Gastrocnemius medialis (tissue), 4 donors: ENCODE results near the gene PCDH1. TPM values are rescaled to one million over a fixed set of nuclear protein-coding genes. Genes with fewer than 3 reads are reported as not detected.

Experiments used
- ATAC-seq, 2 donors: fragments of 150-250 bp; one replicate each; pipeline ENCODE4 v1.9.1; 2016
- DNase-seq, 2 donors: peaks; one replicate each; pipeline ENCODE4 v3.0.0-alpha.2; 2019
- H3K27ac ChIP-seq, 4 donors: fragments of 200-600 bp; sonication (generic); 1 replicate in 1 of 4; 2 replicates in 3 of 4; pipeline ENCODE4 v1.5.1; 2016 to 2018; ENCODE audit warnings: mild to moderate bottlenecking in 2 of 4, moderate library complexity in 1 of 4
- H3K27me3 ChIP-seq, 3 donors: fragments of 200-600 bp; sonication (generic) in 2 of 3; 1 replicate in 1 of 3; 2 replicates in 2 of 3; pipeline versions ENCODE4 v1.5.1 to v1.6.0; 2016 to 2019; ENCODE audit warnings: mild to moderate bottlenecking in 1 of 3, moderate library complexity in 1 of 3
- H3K36me3 ChIP-seq, 2 donors: fragments of 200-600 bp; sonication (generic) in 1 of 2; one replicate each; pipeline ENCODE4 v1.5.1; 2017 to 2018
- H3K4me1 ChIP-seq, 2 donors: fragments of 200-600 bp; sonication (generic) in 1 of 2; one replicate each; pipeline ENCODE4 v1.5.1; 2016 to 2017; ENCODE audit warnings: mild to moderate bottlenecking in 2 of 2
- H3K4me3 ChIP-seq, 4 donors: fragments of 200-600 bp; sonication (generic) in 3 of 4; 1 replicate in 1 of 4; 2 replicates in 3 of 4; pipeline ENCODE4 v1.5.1; 2016 to 2019; ENCODE audit warnings: mild to moderate bottlenecking in 2 of 4
- H3K9me3 ChIP-seq, 3 donors: fragments of 200-600 bp; sonication (generic) in 2 of 3; 1 replicate in 1 of 3; 2 replicates in 2 of 3; pipeline ENCODE4 v1.5.1; 2016 to 2019
- POLR2A ChIP-seq, 2 donors: fragments of 450-650 bp; IDR thresholded peaks; one replicate each; pipeline ENCODE4 v1.6.1; 2017; ENCODE audit warnings: antibody characterized with exemption in 2 of 2, mild to moderate bottlenecking in 2 of 2, moderate library complexity in 2 of 2
- in situ Hi-C, 4 donors: fragments of 200-750 bp; cut with MboI; loops; one replicate each; pipeline versions ENCODE4 v1.15.0 to v1.8.0; 2017; ENCODE audit warnings: low sequenced_read_pairs in 4 of 4
- intact Hi-C: fragments of 100-400 bp; cut with DNase I; formaldehyde crosslinking; loops from one replicate; pipeline ENCODE4 v1.15.1; 2023; ENCODE audit warnings: low total_unique reads
- total RNA-seq, 4 donors: library from RNA; depleted of rRNA; stranded (reverse); fragments of >200 nt; gene quantifications; one replicate each; pipeline versions ENCODE4 v1.1.0 to v1.2.3, GENCODE V29; 2016
- TF ChIP-seq, protein P1 (sequence below), 5 experiments: fragments of 450-650 bp in 3 of 5; fragments of 200-600 bp in 2 of 5; sonication (generic) in 2 of 5; IDR thresholded peaks in 4 of 5; conservative IDR thresholded peaks in 1 of 5; 1 replicate in 4 of 5; 2 replicates in 1 of 5; pipeline ENCODE4 v1.5.1; 2016 to 2019; ENCODE audit warnings: antibody characterized with exemption in 5 of 5, mild to moderate bottlenecking in 3 of 5, moderate library complexity in 3 of 5

Gene PCDH1
- total RNA-seq, 4 donors from 2014 or later: 15.9 to 20.8 (median 18.1) TPM

DNA sequence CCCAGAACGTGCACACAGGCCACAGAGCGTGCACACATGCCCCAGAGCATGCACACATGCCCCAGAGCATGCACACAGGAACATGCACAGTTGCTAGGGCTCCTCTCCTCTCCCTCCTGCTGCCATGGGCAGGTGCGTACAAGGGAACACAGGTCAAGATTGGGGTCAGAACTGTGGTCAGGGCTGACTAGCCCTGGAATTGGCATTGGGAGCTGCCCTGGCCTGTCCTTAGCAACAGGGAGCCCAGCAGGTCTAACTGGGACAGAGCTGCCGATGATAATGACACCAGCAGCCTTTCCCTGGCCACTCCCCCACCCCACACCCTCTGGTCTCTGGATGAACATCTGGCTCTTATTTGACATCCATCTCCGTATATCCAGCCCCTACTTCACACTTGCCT lies 8.0 kb downstream of the PCDH1 start:
- H3K9me3 ChIP-seq: no peaks in the 10 kb centered on the region
- H3K36me3 ChIP-seq: no peaks in the 10 kb centered on the region
- in situ Hi-C loops (no loop called here), intact Hi-C loops (no loop called here)
- no peak for TF ChIP-seq POLR2A (IDR thresholded peaks at IDR 0.05)
- TF ChIP-seq, protein P1, sequence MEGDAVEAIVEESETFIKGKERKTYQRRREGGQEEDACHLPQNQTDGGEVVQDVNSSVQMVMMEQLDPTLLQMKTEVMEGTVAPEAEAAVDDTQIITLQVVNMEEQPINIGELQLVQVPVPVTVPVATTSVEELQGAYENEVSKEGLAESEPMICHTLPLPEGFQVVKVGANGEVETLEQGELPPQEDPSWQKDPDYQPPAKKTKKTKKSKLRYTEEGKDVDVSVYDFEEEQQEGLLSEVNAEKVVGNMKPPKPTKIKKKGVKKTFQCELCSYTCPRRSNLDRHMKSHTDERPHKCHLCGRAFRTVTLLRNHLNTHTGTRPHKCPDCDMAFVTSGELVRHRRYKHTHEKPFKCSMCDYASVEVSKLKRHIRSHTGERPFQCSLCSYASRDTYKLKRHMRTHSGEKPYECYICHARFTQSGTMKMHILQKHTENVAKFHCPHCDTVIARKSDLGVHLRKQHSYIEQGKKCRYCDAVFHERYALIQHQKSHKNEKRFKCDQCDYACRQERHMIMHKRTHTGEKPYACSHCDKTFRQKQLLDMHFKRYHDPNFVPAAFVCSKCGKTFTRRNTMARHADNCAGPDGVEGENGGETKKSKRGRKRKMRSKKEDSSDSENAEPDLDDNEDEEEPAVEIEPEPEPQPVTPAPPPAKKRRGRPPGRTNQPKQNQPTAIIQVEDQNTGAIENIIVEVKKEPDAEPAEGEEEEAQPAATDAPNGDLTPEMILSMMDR (IDR thresholded peaks at IDR 0.05 in 4 of 5, conservative IDR thresholded peaks at IDR 0.05 in 1 of 5): no peak
- ATAC-seq (no peak), DNase-seq (no peak)
- peaks cover 0 to 5% of the 10 kb centered on the region in 2 donors for H3K4me1 ChIP-seq
- no peak overlapping the region for H3K4me3 ChIP-seq
- peaks cover 6 to 32% (median 11%) of the 10 kb centered on the region in 3 donors for H3K27me3 ChIP-seq
- no peak overlapping the region for H3K27ac ChIP-seq

DNA sequence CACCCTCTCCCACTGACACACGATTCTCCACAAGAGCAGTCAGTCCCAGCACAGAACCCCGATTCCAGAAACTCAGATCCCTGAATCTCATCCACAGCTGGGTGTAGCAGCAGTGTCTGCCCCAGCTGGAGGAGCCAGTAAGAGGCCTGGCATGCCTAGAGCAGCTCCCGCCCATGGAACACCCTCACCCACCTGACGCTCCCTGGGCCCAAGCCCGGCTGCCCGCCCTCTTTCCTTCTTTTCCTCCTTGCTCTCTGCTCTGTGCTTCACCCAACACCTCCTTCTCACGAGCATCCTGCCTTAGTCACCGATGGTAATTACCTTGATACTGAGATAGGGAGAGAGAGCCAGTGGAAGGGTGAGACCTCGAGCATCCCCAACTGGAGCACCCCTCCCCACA lies 8.7 kb downstream of the PCDH1 start:
- intact Hi-C loops (no loop called here), in situ Hi-C loops (no loop called here)

DNA sequence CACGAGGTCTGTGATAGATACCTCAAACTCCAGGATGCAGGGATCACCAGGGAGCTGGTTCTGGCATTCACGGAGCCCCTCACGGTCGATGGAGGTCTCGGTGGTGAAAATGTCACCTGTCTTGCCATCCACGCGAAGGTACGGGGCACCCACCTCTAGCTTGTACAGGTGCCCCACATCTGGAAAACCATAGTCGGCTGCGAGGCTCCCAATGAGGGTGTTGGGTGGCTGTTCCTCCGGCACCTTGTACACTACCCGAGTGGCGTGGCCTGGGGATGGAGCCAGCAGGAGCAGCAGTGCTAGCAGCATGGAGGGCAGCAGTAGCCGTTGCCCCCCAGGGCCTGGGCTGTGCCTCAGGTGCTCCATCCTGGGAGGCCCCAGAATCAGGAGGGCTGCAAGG lies 9.2 kb downstream of the PCDH1 start:
- peaks cover 0 to 4% of the 10 kb centered on the region in 2 donors for H3K4me1 ChIP-seq
- in situ Hi-C loops (no loop called here), intact Hi-C loops (no loop called here)
- no peak overlapping the region for H3K27ac ChIP-seq
- ATAC-seq: no peak
- TF ChIP-seq, protein P1 (IDR thresholded peaks at IDR 0.05 in 4 of 5, conservative IDR thresholded peaks at IDR 0.05 in 1 of 5): no peak
- no peak for TF ChIP-seq POLR2A (IDR thresholded peaks at IDR 0.05)
- no peak overlapping the region for H3K4me3 ChIP-seq
- H3K9me3 ChIP-seq: no peaks in the 10 kb centered on the region
- no peaks in the 10 kb centered on the region for H3K36me3 ChIP-seq
- H3K27me3 ChIP-seq: peaks cover 0 to 20% (median 5%) of the 10 kb centered on the region in 3 donors
- no peak for DNase-seq

More for the DNA sequence above, 8.7 kb downstream of the PCDH1 start:
- Histone ChIP-seq H3K9me3 (no peaks in the 10 kb centered on the region), H3K27me3 (peaks cover 0 to 24% (median 5%) of the 10 kb centered on the region in 3 donors), H3K36me3 (no peaks in the 10 kb centered on the region), H3K4me1 (peaks cover 0 to 5% of the 10 kb centered on the region in 2 donors), H3K27ac (no peak overlapping the region), H3K4me3 (no peak overlapping the region)
- TF ChIP-seq, protein P1 (IDR thresholded peaks at IDR 0.05 in 4 of 5, conservative IDR thresholded peaks at IDR 0.05 in 1 of 5): no peak
- no peak for TF ChIP-seq POLR2A (IDR thresholded peaks at IDR 0.05)
- ATAC-seq (no peak), DNase-seq (no peak)

DNA sequence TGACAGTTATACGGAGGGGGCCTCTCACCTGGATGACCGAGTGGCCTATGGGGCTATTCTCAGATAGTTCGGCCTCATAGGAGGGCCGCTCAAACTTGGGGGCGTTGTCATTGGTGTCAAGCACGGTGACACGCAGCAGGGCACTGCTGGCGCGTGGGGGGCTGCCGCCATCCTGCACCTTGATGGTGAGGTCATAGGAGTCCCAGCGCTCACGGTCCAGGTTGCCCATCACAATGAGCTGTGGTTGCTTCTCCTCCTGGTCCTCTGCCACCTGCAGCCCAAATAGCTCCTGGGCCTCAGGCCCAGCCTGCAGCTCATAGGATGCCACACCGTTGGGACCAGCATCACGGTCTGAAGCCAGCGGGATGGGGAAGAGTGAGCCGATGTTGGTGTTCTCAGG lies 9.7 kb downstream of the PCDH1 start:
- Histone ChIP-seq H3K4me3 (no peak overlapping the region), H3K27me3 (peaks cover 0 to 15% (median 5%) of the 10 kb centered on the region in 3 donors), H3K4me1 (no peaks in the 10 kb centered on the region), H3K36me3 (no peaks in the 10 kb centered on the region), H3K27ac (no peak overlapping the region), H3K9me3 (no peaks in the 10 kb centered on the region)
- intact Hi-C loops (no loop called here), in situ Hi-C loops (no loop called here)
- DNase-seq (no peak), ATAC-seq (no peak)
- TF ChIP-seq, protein P1 (IDR thresholded peaks at IDR 0.05 in 4 of 5, conservative IDR thresholded peaks at IDR 0.05 in 1 of 5): no peak
- no peak for TF ChIP-seq POLR2A (IDR thresholded peaks at IDR 0.05)

DNA sequence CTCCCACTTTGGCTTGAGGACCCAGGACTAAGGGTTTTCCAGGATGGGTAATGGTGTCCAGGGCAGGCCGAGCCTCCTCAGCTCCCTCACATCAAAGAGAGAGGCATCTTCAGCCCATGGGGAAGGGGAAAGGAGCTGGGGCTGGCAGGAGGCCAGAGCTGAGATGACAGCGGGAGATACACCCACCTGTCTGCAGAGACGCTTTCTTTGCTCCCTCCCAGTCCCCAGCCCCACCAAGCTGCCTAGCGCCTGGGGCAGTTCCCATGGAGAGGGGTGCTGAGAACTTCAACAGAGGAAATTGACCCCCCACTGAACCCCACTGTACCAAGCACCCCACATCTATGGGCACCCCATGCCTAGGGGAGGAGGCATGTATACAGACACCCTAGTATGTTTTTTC lies 10.6 kb downstream of the PCDH1 start:
- peaks cover 0 to 8% (median 5%) of the 10 kb centered on the region in 3 donors for H3K27me3 ChIP-seq

More for the DNA sequence above, 10.6 kb downstream of the PCDH1 start:
- TF ChIP-seq, protein P1 (IDR thresholded peaks at IDR 0.05 in 4 of 5, conservative IDR thresholded peaks at IDR 0.05 in 1 of 5): no peak
- TF ChIP-seq POLR2A (IDR thresholded peaks at IDR 0.05): no peak
- Histone ChIP-seq H3K4me1 (no peaks in the 10 kb centered on the region), H3K27ac (no peak overlapping the region), H3K9me3 (no peaks in the 10 kb centered on the region), H3K36me3 (no peaks in the 10 kb centered on the region), H3K4me3 (no peak overlapping the region)
- no peak for DNase-seq
- in situ Hi-C loops: no loop called here
- intact Hi-C loops: no loop called here
- no peak for ATAC-seq
